CD14-positive monocyte (primary cell): ENCODE results near the gene MITF. TPM values are rescaled to one million over a fixed set of nuclear protein-coding genes. Genes with fewer than 3 reads are reported as not detected.
A peak's percentile ranks its signal among the peaks of the same experiment; 100 is the strongest.

ENCODE experiments used
- DNase-seq, 3 donors: peaks; one replicate each; pipeline ENCODE4 v3.0.0-alpha.2; 2011 to 2022
- H2AFZ ChIP-seq: 2 replicates; pipeline ENCODE4 v1.6.0; 2012; ENCODE audit warnings: mild to moderate bottlenecking, low read depth, low read length, inconsistent platforms; ENCODE audit not compliant: insufficient read depth, poor library complexity, severe bottlenecking
- H3K27ac ChIP-seq, 2 donors: 1 replicate in 1 of 2; 2 replicates in 1 of 2; pipeline ENCODE4 v1.5.1; 2012 to 2013; ENCODE audit warnings: low read length in 2 of 2, control low read depth in 1 of 2, inconsistent platforms in 1 of 2, low read depth in 1 of 2, mild to moderate bottlenecking in 1 of 2
- H3K27me3 ChIP-seq, 2 donors: one replicate each; pipeline versions ENCODE4 v1.6.0 to v1.6.1; 2011 to 2013; ENCODE audit warnings: low read length in 2 of 2; ENCODE audit not compliant: control insufficient read depth in 2 of 2, insufficient read depth in 2 of 2
- H3K36me3 ChIP-seq, 2 donors: replicated peaks in 1 of 2; 1 replicate in 1 of 2; 2 replicates in 1 of 2; pipeline versions ENCODE4 v1.5.1 to v1.6.1; 2012 to 2013; ENCODE audit warnings: low read length in 2 of 2, control low read depth in 1 of 2, inconsistent platforms in 1 of 2, mild to moderate bottlenecking in 1 of 2; ENCODE audit not compliant: insufficient read depth in 2 of 2, control insufficient read depth in 1 of 2
- H3K4me1 ChIP-seq, 2 donors: 1 replicate in 1 of 2; 2 replicates in 1 of 2; pipeline versions ENCODE4 v1.5.1 to v1.6.1; 2012 to 2013; ENCODE audit warnings: low read length in 2 of 2, control low read depth in 1 of 2, inconsistent platforms in 1 of 2, mild to moderate bottlenecking in 1 of 2, moderate library complexity in 1 of 2; ENCODE audit not compliant: insufficient read depth in 2 of 2, control insufficient read depth in 1 of 2
- H3K4me2 ChIP-seq: replicated peaks from 2 replicates; pipeline ENCODE3; 2012; ENCODE audit warnings: low read length, moderate library complexity, mild to moderate bottlenecking; ENCODE audit not compliant: poor library complexity, severe bottlenecking; ENCODE audit errors: extremely low read depth
- H3K4me3 ChIP-seq, 3 experiments: fragments of 200-600 bp in 1 of 3; sonication (generic) in 1 of 3; replicated peaks in 1 of 3; 1 replicate in 2 of 3; 2 replicates in 1 of 3; pipeline ENCODE4 v1.5.1; 2011 to 2013; ENCODE audit warnings: low read length in 3 of 3, mild to moderate bottlenecking in 3 of 3, control low read depth in 2 of 3, low read depth in 2 of 3, inconsistent platforms in 1 of 3, moderate library complexity in 1 of 3
- H3K79me2 ChIP-seq: 2 replicates; pipeline ENCODE4 v1.6.0; 2012; ENCODE audit warnings: mild to moderate bottlenecking, control low read depth, inconsistent platforms, low read length, moderate library complexity; ENCODE audit not compliant: insufficient read depth
- H3K9ac ChIP-seq: 2 replicates; pipeline ENCODE4 v1.6.0; 2017; ENCODE audit warnings: low read length, mild to moderate bottlenecking; ENCODE audit not compliant: insufficient read depth, poor library complexity, severe bottlenecking
- H3K9me3 ChIP-seq, 2 donors: replicated peaks in 1 of 2; 1 replicate in 1 of 2; 2 replicates in 1 of 2; pipeline versions ENCODE4 v1.5.1 to v1.6.1; 2012 to 2013; ENCODE audit warnings: low read length in 2 of 2, control low read depth in 1 of 2; ENCODE audit not compliant: control insufficient read depth in 1 of 2, insufficient read depth in 1 of 2
- H4K20me1 ChIP-seq: 2 replicates; pipeline ENCODE4 v1.6.0; 2012; ENCODE audit warnings: mild to moderate bottlenecking, low read length, control low read depth, moderate library complexity; ENCODE audit not compliant: insufficient read depth
- H3K27ac Mint-ChIP-seq, 7 donors: one replicate each; pipeline ENCODE4 v1.8.0; 2020; ENCODE audit warnings: mild to moderate bottlenecking in 7 of 7, mixed read lengths in 7 of 7, moderate library complexity in 6 of 7, inconsistent platforms in 2 of 7
- H3K27me3 Mint-ChIP-seq, 3 donors: one replicate each; pipeline ENCODE4 v1.8.0; 2021 to 2022; ENCODE audit warnings: low read depth in 3 of 3, mild to moderate bottlenecking in 3 of 3, mixed read lengths in 3 of 3, moderate library complexity in 3 of 3, inconsistent platforms in 1 of 3
- H3K36me3 Mint-ChIP-seq, 2 donors: one replicate each; pipeline ENCODE4 v1.8.0; 2020; ENCODE audit warnings: mixed read lengths in 2 of 2, inconsistent platforms in 1 of 2, mild to moderate bottlenecking in 1 of 2
- H3K4me1 Mint-ChIP-seq: one replicate; pipeline ENCODE4 v1.8.0; 2020; ENCODE audit warnings: mild to moderate bottlenecking, mixed read lengths
- H3K4me3 Mint-ChIP-seq, 2 donors: one replicate each; pipeline ENCODE4 v1.8.0; 2020; ENCODE audit warnings: mild to moderate bottlenecking in 2 of 2, mixed read lengths in 2 of 2, moderate library complexity in 1 of 2
- H3K9me3 Mint-ChIP-seq, 7 donors: one replicate each; pipeline ENCODE4 v1.8.0; 2020 to 2022; ENCODE audit warnings: mixed read lengths in 7 of 7, mild to moderate bottlenecking in 6 of 7, moderate library complexity in 6 of 7, inconsistent platforms in 2 of 7
- CTCF ChIP-seq: fragments of 200-600 bp; IDR thresholded peaks from one replicate; pipeline ENCODE4 v1.8.0; 2022; ENCODE audit warnings: antibody characterized with exemption, mild to moderate bottlenecking
- WGBS: methylation state at CpG from one replicate; pipeline ENCODE4 v1.1.5; 2013; ENCODE audit warnings: missing lambda C conversion rate; ENCODE audit not compliant: insufficient coverage; 5-methylcytosine and 5-hydroxymethylcytosine counted together
- intact Hi-C, 2 donors: fragments of 100-400 bp; cut with micrococcal nuclease; formaldehyde crosslinking; loops; one replicate each; pipeline versions ENCODE4 v1.15.0 to v1.15.1; 2023
- polyA plus RNA-seq, 3 donors: library from polyadenylated mRNA; depleted of rRNA in 1 of 3; unstranded in 2 of 3; stranded (reverse) in 1 of 3; fragments of 300-500 nt in 2 of 3; fragments of >200 nt in 1 of 3; fragmentation: Illumina TruSeq in 2 of 3; gene quantifications; 1 replicate in 2 of 3; 2 replicates in 1 of 3; pipeline ENCODE4 v1.2.3, GENCODE V29; 2012 to 2021

Gene MITF
- polyA plus RNA-seq, 3 donors, result 7.0 to 15.1 (median 12.1) TPM

GRCh38 chr3:69901802-69902201, 162.5 kb downstream of the MITF start:
- Histone ChIP-seq H2AFZ (no peak overlapping the region), H3K9ac (no peak overlapping the region), H3K4me2 (no peak overlapping the region), H3K36me3 (no peaks in the 10 kb centered on the region), H3K9me3 (no peaks in the 10 kb centered on the region), H3K4me1 (no peaks in the 10 kb centered on the region), H3K27ac (no peak overlapping the region), H3K27me3 (no peaks in the 10 kb centered on the region), H4K20me1 (no peaks in the 10 kb centered on the region), H3K4me3 (no peak overlapping the region), H3K79me2 (no peaks in the 10 kb centered on the region)
- no peaks in the 10 kb centered on the region for H3K36me3 Mint-ChIP-seq
- peak overlapping the region in 1 of 7 donors; percentile 6 for H3K27ac Mint-ChIP-seq
- H3K9me3 Mint-ChIP-seq, result peaks cover 0 to 2% (median 0%) of the 10 kb centered on the region in 7 donors
- no CpG with 5 or more reads among the region's 1 CpG for WGBS
- TF ChIP-seq CTCF, result no peak
- no peaks in the 10 kb centered on the region for H3K27me3 Mint-ChIP-seq
- no peak overlapping the region for H3K4me3 Mint-ChIP-seq
- DNase-seq, result no peak
- intact Hi-C loops, result no loop called here
- H3K4me1 Mint-ChIP-seq, result peaks cover 3% of the 10 kb centered on the region

- H3K9me3 ChIP-seq, result no peaks in the 10 kb centered on the region
- H3K4me1 Mint-ChIP-seq, result peaks cover 3% of the 10 kb centered on the region
- no CpG with 5 or more reads among the region's 1 CpG for WGBS
- no peak overlapping the region for H3K4me3 Mint-ChIP-seq
- no peak overlapping the region for H3K4me2 ChIP-seq
- no peak overlapping the region for H3K9ac ChIP-seq
- no peaks in the 10 kb centered on the region for H3K27me3 ChIP-seq
- no peaks in the 10 kb centered on the region for H4K20me1 ChIP-seq
- no peak overlapping the region for H3K27ac Mint-ChIP-seq
- H3K4me1 ChIP-seq, result no peaks in the 10 kb centered on the region
- no peak overlapping the region for H3K27ac ChIP-seq
- no peaks in the 10 kb centered on the region for H3K27me3 Mint-ChIP-seq
- H2AFZ ChIP-seq, result no peak overlapping the region
- no peak for TF ChIP-seq CTCF
- no peaks in the 10 kb centered on the region for H3K36me3 Mint-ChIP-seq
- no peaks in the 10 kb centered on the region for H3K79me2 ChIP-seq
- intact Hi-C loops, result no loop called here
- H3K36me3 ChIP-seq, result no peaks in the 10 kb centered on the region
- H3K4me3 ChIP-seq, result no peak overlapping the region
- peaks cover 0 to 2% (median 0%) of the 10 kb centered on the region in 7 donors for H3K9me3 Mint-ChIP-seq
- no peak for DNase-seq
Measured at GRCh38 chr3:69902386-69902785, 163.1 kb downstream of the MITF start.
